GM21825 (cell line): ENCODE data around the gene GSTM5.
"Not testable (repeated sequence)": the region's sequence is repeated elsewhere in the genome, so short reads cannot be mapped to it uniquely, and the experiment has no call there.

Experiments used
- ATAC-seq: cut with Tn5 transposase; IDR thresholded peaks from one replicate; pipeline ENCODE4 v1.9.1; 2021; ENCODE audit warnings: mild to moderate bottlenecking, moderate library complexity; ENCODE audit not compliant: unreplicated experiment

GSTM5 gene

DNA sequence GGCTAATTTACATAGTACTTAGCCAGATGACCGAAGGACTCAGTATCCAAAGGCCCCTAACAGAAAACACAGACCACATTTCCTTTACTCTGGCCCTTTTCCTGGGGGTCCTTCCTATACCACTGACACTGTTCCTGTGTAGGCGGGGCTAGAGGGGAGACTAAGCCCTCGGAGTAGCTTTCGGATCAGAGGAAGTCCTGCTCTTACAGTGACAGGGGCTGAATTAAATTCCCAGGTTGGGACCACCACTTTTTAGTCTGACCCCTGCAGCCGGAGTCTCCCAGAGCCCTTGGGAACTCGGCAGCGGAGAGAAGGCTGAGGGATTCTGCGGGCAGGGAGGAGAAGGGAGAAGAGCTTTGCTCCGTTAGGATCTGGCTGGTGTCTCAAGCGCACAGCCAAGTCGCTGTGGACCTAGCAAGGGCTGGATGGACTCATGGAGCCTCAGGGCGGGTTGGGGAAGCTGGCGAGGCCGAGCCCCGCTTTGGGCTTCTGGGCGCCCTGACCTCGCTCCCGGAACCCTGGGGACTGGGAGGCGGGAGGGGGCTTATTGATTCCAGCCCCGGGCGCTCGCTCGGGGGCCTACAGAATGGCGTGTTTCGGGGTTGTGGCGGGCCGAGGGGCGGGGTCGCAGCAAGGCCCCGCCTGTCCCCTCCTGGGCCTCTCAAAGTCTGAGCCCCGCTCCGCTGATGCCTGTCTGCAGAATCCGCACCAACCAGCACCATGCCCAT lies at the start of gene GSTM5:
Gene GSTM5, plus strand, starts transcription at position 659 of the 728 bp plus-strand sequence. Its CDS starts 62 bp downstream, at position 721.
- ATAC-seq: not testable (repeated sequence)

DNA sequence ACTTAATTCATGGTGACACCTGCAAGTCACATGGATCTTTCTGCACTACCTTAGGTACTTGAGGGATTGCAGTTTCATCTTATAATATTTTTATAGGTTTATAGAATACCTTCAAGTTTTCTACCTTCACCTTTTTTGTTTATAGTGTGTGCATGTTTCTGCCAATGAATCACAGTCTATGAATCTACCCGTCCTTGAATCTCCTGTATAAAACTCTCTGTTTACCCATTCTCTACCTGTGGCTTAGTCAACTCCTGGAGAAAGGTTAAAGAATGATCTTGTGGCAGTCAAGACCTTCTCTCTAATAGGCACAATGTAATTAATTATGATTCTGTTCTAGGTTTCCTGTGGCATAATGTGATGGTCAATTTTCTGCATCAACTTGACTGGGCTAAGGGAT lies 47.4 kb upstream of the GSTM5 start:
- ATAC-seq: no peak

DNA sequence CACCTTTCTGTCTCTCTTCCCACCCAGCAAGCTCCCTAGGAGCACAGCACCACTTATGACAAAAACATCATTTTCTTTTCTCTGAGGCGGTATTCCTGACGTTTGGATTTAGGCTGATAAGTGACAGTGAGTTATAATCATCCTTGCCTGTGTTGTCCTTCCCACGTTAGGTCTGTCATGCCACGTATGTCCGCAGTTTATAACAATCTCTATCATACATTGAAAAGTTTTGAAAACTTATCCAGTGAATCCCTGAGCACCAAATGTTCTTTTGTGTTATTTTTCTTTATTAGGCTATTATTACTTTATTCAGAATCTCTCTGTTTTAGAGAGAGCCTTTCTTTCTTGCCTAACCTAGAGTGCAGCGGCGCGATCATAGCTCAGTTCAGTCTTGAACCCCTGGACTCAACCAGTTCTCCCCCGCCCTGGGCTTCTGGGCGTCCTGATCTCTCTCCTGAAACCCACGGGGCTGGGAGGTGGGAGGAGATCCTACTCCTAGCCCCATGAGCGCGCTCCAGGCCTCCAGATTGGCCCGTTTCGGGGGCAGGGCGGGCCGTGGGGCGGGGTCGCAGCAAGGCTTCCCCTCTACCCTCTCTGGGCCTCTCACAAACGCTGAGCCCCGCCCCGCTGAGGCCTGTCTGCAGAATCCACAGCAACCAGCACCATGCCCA lies 44.5 kb upstream of the GSTM5 start, which contains the start of gene GSTM2:
Gene GSTM2, plus strand, starts transcription at position 606 of the 671 bp plus-strand sequence. Its CDS starts 59 bp downstream, at position 665.
- peak; percentile 93 for ATAC-seq

DNA sequence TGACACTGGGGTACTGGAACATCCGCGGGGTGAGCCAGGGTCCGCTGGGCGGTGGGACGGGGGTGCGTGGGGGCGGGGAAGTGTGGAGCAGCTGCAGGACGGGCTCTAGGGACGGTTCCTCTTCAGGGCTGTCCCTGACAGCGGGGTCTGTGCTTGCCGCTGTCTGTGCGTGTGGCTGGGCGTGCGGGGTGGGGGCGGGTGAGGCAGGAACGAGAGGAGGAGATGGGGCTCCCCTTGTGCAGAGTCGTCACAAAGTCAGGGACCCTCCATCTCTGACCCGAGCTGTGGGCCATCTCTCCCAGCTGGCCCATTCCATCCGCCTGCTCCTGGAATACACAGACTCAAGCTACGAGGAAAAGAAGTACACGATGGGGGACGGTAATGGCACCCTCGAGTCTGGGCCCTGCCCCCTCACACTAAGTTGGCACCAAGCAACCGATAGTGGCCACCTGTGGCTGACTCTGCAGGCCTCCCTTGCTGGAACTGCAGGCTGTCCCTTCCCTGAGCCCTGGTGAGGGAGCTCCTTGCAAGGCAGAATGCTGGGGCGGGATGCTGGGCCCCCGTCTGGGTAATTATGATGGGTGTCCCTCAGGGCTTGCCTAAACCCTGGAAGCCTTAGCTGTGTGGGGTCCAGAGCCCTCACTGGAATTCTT lies 43.8 kb upstream of the GSTM5 start:
- no peak for ATAC-seq

DNA sequence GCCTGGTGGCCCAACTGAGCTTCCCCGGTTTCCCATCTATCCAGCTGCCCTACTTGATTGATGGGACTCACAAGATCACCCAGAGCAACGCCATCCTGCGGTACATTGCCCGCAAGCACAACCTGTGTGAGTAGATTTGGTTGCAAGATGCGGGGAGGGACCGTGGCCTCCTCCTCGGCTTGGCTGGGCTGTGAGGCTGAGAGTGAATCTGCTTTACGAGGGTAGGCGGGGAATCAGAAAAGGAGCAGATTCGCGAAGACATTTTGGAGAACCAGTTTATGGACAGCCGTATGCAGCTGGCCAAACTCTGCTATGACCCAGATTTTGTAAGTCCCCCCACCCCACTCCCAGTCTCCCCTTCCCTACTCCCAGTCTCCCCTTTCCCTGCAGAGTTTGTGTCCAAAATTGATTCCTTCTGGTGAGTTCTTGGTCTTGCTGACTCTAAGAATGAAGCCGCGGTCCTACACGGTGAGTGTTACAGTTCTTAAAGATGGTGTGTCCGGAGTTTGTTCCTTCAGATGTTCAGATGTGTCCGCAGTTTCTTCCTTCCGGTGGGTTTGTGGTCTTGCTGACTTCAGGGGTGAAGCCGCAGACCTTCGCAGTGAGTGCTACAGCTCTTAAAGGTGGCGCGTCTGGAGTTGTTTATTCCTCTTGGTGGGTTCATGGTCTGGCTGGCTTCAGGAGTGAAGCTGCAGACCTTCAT lies 42.7 kb upstream of the GSTM5 start:
- no peak for ATAC-seq

DNA sequence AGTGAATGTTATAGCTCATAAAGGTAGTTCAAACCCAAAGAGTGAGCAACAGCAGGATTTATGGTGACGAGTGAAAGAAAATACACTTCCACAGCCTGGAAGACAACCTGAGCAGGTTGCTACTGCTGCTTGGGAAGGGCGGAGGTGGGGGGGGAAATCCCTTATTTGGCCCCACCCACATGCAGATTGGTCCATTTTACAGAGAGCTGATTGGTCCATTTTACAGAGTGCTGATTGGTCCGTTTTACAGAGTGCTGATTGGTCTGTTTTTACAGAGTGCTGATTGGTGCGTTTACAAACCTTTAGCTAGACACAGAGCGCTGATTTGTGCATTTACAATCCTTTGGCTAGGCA lies 42.1 kb upstream of the GSTM5 start:
- not testable (repeated sequence) for ATAC-seq

DNA sequence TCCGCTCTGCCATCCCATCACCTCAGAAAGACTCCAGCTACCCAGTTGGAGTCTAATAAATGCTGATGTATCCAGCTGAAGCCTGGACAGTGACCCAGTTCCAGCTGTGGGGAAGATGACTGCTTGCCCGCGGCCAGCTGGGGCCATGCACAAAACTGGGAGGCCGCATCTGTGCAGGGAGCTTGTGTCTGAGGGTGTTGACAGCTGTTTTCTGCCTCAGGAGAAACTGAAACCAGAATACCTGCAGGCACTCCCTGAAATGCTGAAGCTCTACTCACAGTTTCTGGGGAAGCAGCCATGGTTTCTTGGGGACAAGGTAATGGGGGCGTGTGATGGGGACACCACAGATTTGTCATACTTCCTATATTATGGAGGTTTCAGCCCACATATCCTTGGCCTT lies 41.0 kb upstream of the GSTM5 start:
- ATAC-seq: no peak

DNA sequence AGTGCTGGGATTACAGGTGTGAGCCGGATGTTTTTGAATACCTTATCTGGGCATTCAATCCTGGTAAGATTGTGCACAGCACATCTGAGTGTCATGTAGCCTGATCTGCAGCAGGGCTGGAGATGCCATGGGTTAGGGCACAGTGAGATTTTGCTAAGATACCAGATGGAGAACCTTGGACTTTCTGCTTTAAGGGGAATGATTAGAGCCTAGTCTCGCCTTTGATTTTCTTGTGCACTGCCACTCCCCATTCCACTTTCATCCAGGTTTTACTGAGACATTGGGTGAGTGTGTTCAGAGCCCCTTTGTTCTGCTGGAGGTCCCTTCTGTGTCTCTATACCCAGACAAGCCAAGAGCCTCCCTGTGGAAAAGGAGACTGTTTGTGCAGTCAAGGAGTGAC lies 38.2 kb upstream of the GSTM5 start:
- ATAC-seq: not testable (repeated sequence)

DNA sequence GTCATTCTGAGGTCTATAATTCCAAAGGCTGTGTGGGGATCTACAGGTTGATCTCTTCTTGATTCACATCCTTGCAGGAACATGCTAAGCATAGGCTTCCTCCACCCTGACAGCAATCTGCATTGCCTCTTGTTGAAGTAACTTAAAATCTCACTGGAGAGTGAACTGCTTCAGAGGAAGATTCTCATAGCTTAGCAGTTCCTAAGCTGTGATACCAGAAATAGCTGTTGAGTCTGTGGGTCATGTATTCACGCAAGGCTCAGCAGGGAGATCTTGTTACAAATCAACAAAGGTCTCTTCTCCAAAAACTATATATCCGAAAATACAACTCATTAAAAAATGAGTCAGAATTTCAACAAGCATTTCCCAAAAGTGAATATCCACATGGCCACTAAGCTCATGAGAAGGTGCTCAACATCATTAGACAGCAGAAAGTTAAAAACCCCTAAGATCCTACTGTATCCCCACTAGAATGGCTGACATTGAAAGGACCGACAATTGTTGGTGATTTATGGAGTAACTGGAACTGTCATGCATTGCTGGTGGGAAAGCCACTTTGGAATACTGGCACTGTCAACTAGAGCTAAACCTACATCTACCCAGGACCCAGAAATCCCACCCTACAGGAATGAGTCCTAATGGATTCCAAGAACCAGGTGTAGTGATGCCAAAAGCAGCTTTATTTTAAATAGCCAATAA lies 35.2 kb upstream of the GSTM5 start:
- not testable (repeated sequence) for ATAC-seq

DNA sequence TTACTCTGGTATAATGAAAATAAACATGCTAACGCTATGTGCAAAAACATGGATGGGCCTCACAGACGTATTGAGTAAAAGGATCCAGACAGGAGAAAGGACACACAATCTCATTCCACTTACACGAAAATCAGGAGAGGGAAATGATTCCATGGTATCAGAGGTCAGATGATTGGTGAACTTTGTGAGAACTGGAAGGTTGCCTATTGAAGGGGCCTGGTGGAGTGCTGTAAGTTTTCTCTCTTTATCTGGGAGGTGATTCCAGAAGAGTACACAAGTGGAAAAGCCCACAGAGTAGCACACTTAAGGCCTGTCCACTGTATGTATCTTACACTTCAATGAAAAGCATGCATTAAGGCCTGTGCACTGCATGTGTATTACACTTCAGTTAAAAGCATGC lies 34.6 kb upstream of the GSTM5 start:
- no peak for ATAC-seq

DNA sequence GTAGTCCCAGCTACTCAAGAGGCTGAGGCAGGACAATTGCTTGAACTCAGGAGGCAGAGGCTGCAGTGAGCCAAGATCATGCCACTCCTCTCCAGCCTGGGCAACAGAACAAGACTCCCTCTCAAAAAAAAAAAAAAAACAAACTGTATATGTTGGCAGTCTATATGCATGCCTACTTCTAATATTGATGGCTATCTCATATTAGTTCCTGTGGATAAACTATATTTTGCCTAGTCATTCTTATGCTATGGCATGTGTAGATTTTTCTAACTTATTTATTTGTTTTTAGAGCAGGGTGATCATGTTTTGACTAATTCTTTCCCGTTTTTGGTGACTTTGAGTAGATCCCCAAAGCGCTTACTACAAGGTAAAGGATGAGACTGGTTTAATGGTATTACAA lies 33.4 kb upstream of the GSTM5 start:
- ATAC-seq: not testable (repeated sequence)

DNA sequence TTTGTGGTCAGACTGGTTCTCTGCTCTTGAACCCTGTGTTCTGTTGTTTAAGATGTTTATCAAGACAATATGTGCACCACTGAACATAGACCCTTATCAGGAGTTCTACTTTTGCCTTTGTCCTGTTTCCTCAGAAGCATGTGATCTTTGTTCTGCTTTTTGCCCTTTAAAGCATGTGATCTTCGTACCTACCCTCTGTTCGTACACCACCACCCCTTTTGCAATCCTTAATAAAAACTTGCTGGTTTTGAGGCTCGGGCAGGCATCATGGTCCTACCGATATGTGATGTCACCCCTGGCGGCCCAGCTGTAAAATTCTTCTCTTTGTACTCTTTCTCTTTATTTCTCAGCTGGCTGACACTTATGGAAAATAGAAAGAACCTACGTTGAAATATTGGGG lies 27.3 kb upstream of the GSTM5 start:
- ATAC-seq: not testable (repeated sequence)

DNA sequence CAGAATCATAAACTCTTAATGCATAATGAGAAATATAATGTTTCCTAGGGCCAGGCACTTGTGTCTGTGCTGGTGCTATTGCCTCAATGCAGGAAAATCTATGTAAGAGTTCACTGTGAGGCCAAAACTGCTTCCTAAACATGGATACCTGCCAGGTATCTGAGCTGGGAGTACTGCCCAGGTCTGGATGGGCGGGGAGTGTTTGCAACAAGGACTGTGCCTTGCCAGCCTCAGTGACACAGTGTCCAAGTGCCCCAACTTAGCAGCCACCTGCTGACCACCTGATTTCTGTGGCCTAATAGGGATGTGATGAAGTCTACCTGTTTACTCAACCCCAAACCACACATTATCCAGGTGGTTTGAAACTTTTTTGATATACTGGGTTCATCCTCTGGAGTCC lies 26.7 kb upstream of the GSTM5 start:
- not testable (repeated sequence) for ATAC-seq

DNA sequence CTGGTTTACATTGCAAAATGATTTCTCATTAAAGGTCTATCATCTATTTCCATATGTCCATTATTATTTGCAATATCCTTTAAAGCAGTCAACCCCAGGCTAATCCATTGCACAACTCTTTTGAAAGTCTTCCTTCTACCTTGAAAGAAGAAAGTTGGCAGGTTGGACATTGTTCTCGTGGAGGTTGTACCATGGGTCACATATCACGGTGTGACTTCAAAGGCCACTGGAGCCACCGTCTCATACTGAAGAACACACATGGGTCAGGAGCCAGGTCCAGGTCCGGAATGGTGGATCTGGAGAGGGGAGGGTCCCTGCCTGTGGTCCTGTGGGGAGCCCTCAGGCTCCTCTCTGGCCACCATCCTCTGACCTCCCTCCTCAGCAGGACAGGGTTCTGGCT lies 26.2 kb upstream of the GSTM5 start:
- ATAC-seq: not testable (repeated sequence)

DNA sequence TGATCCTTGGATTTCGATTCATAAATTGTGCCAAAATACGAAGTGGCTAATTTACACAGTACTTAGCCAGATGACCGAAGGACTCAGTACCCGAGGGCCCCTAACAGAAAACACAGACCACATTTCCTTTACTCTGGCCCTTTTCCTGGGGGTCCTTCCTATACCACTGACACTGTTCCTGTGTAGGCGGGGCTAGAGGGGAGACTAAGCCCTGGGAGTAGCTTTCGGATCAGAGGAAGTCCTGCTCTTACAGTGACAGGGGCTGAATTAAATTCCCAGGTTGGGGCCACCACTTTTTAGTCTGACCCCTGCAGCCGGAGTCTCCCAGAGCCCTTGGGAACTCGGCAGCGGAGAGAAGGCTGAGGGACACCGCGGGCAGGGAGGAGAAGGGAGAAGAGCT lies 24.9 kb upstream of the GSTM5 start:
- peak; percentile 9 for ATAC-seq

DNA sequence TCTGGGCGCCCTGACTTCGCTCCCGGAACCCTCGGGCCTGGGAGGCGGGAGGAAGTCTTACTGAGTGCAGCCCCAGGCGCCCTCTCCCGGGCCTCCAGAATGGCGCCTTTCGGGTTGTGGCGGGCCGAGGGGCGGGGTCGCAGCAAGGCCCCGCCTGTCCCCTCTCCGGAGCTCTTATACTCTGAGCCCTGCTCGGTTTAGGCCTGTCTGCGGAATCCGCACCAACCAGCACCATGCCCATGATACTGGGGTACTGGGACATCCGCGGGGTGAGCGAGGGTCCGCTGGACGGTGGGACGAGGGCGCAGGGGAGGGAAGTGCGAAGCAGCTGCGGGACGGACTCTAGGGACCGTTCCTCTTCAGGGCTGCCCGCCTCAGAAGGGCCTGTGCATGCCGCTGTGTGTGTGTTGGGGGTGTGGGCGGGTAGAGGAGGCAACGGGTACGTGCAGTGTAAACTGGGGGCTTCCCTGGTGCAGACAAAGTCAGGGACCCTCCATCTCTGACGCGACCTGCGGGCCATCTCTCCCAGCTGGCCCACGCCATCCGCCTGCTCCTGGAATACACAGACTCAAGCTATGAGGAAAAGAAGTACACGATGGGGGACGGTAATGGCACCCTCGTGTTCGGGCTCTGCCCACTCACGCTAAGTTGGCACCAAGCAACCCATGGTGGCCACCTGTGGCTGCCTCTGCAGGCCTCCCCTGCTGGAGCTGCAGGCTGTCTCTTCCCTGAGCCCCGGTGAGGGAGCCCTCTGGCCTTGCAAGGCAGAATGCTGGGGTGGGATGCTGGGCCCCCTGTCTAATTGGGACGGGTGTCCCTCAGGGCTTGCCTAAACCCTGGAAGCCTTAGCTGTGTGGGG lies 24.2 kb upstream of the GSTM5 start, which contains the start of gene GSTM1:
Gene GSTM1, plus strand, starts transcription at position 177 of the 859 bp plus-strand sequence. Its CDS starts 57 bp downstream, at position 234.
- peak; percentile 98 for ATAC-seq

DNA sequence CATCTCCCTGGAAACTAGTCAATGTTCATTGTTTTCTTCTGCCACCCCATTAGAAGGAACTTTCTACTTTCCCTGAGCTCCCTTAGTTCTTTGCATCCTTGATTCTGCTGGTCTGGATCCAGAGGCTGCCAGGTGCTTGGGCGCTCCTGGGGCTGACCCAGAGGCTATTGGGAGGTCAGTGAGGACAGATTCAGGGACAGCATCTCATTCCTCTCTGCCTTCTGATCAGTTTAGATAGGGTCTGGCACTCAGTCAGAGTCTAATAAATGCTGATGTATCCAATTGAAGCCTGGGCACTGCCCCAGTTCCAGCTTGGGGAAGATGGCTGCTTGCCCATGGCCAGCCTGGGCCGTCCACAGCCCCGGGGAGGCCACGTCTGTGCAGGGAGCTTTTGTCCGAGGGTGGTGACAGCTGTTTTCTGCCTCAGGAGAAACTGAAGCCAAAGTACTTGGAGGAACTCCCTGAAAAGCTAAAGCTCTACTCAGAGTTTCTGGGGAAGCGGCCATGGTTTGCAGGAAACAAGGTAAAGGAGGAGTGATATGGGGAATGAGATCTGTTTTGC lies 22.1 kb upstream of the GSTM5 start:
- no peak for ATAC-seq

DNA sequence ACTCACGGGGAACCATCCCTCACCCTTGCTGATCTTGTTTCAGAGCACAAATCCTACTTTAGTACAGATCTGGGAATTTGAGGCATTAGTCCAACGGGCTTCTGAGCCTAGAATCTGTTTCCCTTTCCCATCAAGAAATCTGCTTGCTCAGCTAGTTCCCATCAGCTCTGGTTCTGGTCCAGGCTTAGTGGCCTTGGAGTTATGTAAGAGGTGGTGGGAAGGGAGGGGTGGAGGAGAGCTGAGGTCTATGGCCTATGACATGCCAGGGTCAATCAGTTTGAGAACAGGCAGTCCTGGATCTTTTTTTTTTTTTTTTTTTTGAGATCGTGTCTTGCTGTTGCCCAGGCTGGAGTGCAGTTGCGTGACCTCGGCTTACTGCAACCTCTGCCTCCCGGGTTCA lies 20.3 kb upstream of the GSTM5 start:
- no peak for ATAC-seq

DNA sequence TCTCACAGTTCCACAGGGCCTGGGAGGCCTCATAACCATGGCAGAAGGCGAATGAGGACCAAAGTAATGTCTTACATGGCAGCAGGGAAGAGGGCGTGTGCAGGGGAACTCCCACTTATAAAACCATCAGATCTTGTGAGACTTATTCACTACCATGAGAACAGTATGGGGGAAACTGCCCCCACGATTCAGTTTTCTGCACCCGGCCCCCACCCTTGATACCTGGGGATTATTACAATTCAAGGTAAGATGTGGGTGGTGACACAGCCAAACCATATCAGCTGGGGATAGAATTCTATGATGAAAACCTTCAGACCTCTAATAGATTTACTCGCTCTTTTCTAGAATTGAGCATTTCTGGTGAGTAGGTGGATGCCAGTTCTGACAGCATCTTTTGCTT lies 17.7 kb upstream of the GSTM5 start:
- ATAC-seq: not testable (repeated sequence)
